Skin epidermis (tissue), 12 donors: ENCODE measurements around the gene SLCO3A1.

ENCODE experiments used
- H3K27ac ChIP-seq, 21 experiments: fragments of 200-600 bp; sonication (generic) in 11 of 21; one replicate each; pipeline ENCODE4 v1.5.0; 2020; ENCODE audit warnings: mild to moderate bottlenecking in 3 of 21, inconsistent platforms in 2 of 21, moderate library complexity in 2 of 21
- H3K4me3 ChIP-seq, 7 experiments: fragments of 200-600 bp; sonication (generic) in 2 of 7; one replicate each; pipeline ENCODE4 v1.5.0; 2020; ENCODE audit warnings: inconsistent platforms in 2 of 7, mild to moderate bottlenecking in 2 of 7, moderate library complexity in 1 of 7

The SLCO3A1 gene

GRCh38 chr15:91897585-91898372 lies 44.3 kb downstream of the SLCO3A1 start:
- Histone ChIP-seq H3K4me3 (no peak overlapping the region), H3K27ac (no peak overlapping the region)

- Histone ChIP-seq H3K4me3 (no peak overlapping the region), H3K27ac (no peak overlapping the region)
Measured at GRCh38 chr15:91898843-91899242, 45.3 kb downstream of the SLCO3A1 start.

- H3K4me3 ChIP-seq = no peak overlapping the region
- no peak overlapping the region for H3K27ac ChIP-seq
Measured at GRCh38 chr15:91904942-91905341, 51.4 kb downstream of the SLCO3A1 start.

- H3K27ac ChIP-seq = no peak overlapping the region
- no peak overlapping the region for H3K4me3 ChIP-seq
Measured at GRCh38 chr15:91908391-91908790, 54.9 kb downstream of the SLCO3A1 start.

GRCh38 chr15:91909111-91909510 lies 55.6 kb downstream of the SLCO3A1 start:
- Histone ChIP-seq H3K4me3 (no peak overlapping the region), H3K27ac (no peak overlapping the region)

GRCh38 chr15:91909574-91909973 lies 56.1 kb downstream of the SLCO3A1 start:
- Histone ChIP-seq H3K4me3 (no peak overlapping the region), H3K27ac (no peak overlapping the region)

- no peak overlapping the region for H3K27ac ChIP-seq
- no peak overlapping the region for H3K4me3 ChIP-seq
Measured at GRCh38 chr15:91911844-91912243, 58.3 kb downstream of the SLCO3A1 start.

- H3K27ac ChIP-seq = peak overlapping the region in 1 of 21 experiments; percentile 50
Measured at GRCh38 chr15:91912336-91912735, 58.8 kb downstream of the SLCO3A1 start.

GRCh38 chr15:91913560-91913959 lies 60.1 kb downstream of the SLCO3A1 start:
- H3K27ac ChIP-seq = peak overlapping the region in 5 of 21 experiments; percentile 14 to 50 (median 19)

More at GRCh38 chr15:91912336-91912735, 58.8 kb downstream of the SLCO3A1 start:
- H3K4me3 ChIP-seq = no peak overlapping the region

GRCh38 chr15:91915576-91915975 lies 62.1 kb downstream of the SLCO3A1 start:
- H3K4me3 ChIP-seq = no peak overlapping the region
- peak overlapping the region in 1 of 21 experiments; percentile 63 for H3K27ac ChIP-seq

More at GRCh38 chr15:91913560-91913959, 60.1 kb downstream of the SLCO3A1 start:
- H3K4me3 ChIP-seq = no peak overlapping the region

GRCh38 chr15:91916051-91916450 lies 62.5 kb downstream of the SLCO3A1 start:
- no peak overlapping the region for H3K4me3 ChIP-seq
- H3K27ac ChIP-seq = peak overlapping the region in 1 of 21 experiments; percentile 63

- Histone ChIP-seq H3K4me3 (no peak overlapping the region), H3K27ac (peak overlapping the region in 1 of 21 experiments; percentile 39)
Measured at GRCh38 chr15:91917686-91918360, 64.3 kb downstream of the SLCO3A1 start.

- Histone ChIP-seq H3K27ac (peak overlapping the region in 1 of 21 experiments; percentile 8), H3K4me3 (no peak overlapping the region)
Measured at GRCh38 chr15:91919014-91919534, 65.6 kb downstream of the SLCO3A1 start.

GRCh38 chr15:91921188-91921842 lies 67.8 kb downstream of the SLCO3A1 start:
- no peak overlapping the region for H3K4me3 ChIP-seq
- H3K27ac ChIP-seq = peak overlapping the region in 17 of 21 experiments; percentile 9 to 85 (median 54)

- peak overlapping the region in 13 of 21 experiments; percentile 9 to 85 (median 41) for H3K27ac ChIP-seq
- H3K4me3 ChIP-seq = no peak overlapping the region
Measured at GRCh38 chr15:91921843-91922198, 68.3 kb downstream of the SLCO3A1 start.

- Histone ChIP-seq H3K27ac (peak overlapping the region in 1 of 21 experiments; percentile 85), H3K4me3 (no peak overlapping the region)
Measured at GRCh38 chr15:91922646-91923547, 69.4 kb downstream of the SLCO3A1 start.

GRCh38 chr15:91924183-91924582 lies 70.7 kb downstream of the SLCO3A1 start:
- H3K27ac ChIP-seq = no peak overlapping the region

GRCh38 chr15:91924837-91925495 lies 71.5 kb downstream of the SLCO3A1 start:
- H3K4me3 ChIP-seq = no peak overlapping the region
- H3K27ac ChIP-seq = no peak overlapping the region

More at GRCh38 chr15:91924183-91924582, 70.7 kb downstream of the SLCO3A1 start:
- no peak overlapping the region for H3K4me3 ChIP-seq

- H3K27ac ChIP-seq = peak overlapping the region in 1 of 21 experiments; percentile 2
- no peak overlapping the region for H3K4me3 ChIP-seq
Measured at GRCh38 chr15:91925794-91926193, 72.3 kb downstream of the SLCO3A1 start.
